Activated naive CD4-positive, alpha-beta T cell (primary cell): ENCODE results near the gene MC1R.
"Not testable (repeated sequence)": the region's sequence is repeated elsewhere in the genome, so short reads cannot be mapped to it uniquely, and the experiment has no call there.

ENCODE experiments used
- DNase-seq, 4 experiments: peaks; one replicate each; lab custom pipeline; 2025; lab: John Stamatoyannopoulos, UW

MC1R gene

GRCh38 chr16:89914642-89915285 lies 3.9 kb upstream of the MC1R start:
- DNase-seq: not testable (repeated sequence)

DNA sequence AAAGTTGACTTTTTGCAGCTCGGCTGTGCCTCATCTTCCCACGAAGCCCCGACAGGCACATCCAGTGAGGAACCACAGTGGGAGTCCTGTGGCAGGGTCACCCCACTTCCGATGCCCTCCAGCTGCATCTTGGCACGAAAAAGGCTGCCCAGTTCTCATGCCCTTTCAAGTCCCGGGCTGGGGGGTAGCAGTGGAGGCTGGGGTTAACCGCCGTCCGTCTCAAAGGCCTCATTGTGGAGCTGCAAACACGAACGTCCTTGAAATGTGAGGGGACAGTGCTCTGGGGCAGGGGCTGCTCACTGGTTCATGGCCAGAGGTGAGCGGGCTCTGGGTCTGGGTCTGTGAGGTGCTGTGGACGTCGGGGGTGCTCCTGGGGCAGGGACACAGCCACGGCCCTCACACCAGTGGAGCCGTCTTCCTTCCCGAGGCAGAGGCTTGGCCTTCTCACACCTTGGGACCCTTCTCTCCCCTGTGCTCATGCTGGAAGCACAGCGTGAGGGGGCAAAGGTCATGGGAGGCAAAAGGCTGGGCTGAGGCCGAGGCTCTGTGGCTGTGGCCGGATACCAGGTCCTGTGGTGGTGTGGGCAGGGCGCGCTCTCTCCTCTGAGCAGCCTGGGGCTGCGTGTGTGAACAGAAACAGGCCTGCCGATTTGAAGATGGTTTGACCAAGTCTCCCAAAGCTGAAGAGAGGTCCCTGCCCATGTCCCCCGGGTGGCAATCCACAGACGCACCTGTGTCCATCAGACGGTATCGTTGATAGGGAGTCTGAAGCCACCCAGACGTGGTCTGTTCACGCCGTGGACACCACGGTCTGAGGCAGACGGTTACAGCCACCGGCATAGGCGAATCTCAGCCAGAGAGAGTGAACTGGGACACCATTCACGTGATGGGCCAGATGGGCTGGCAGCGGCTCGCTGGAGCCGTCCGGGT lies 3.1 kb upstream of the MC1R start:
- no peak for DNase-seq

GRCh38 chr16:89917773-89918452 lies 749 bp upstream of the MC1R start:
- DNase-seq: peak in 3 of 4 experiments; percentile 28 to 64 (median 45)

DNA sequence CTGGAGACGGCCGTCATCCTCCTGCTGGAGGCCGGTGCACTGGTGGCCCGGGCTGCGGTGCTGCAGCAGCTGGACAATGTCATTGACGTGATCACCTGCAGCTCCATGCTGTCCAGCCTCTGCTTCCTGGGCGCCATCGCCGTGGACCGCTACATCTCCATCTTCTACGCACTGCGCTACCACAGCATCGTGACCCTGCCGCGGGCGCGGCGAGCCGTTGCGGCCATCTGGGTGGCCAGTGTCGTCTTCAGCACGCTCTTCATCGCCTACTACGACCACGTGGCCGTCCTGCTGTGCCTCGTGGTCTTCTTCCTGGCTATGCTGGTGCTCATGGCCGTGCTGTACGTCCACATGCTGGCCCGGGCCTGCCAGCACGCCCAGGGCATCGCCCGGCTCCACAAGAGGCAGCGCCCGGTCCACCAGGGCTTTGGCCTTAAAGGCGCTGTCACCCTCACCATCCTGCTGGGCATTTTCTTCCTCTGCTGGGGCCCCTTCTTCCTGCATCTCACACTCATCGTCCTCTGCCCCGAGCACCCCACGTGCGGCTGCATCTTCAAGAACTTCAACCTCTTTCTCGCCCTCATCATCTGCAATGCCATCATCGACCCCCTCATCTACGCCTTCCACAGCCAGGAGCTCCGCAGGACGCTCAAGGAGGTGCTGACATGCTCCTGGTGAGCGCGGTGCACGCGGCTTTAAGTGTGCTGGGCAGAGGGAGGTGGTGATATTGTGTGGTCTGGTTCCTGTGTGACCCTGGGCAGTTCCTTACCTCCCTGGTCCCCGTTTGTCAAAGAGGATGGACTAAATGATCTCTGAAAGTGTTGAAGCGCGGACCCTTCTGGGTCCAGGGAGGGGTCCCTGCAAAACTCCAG lies 1.1 kb downstream of the MC1R start:
- no peak for DNase-seq

DNA sequence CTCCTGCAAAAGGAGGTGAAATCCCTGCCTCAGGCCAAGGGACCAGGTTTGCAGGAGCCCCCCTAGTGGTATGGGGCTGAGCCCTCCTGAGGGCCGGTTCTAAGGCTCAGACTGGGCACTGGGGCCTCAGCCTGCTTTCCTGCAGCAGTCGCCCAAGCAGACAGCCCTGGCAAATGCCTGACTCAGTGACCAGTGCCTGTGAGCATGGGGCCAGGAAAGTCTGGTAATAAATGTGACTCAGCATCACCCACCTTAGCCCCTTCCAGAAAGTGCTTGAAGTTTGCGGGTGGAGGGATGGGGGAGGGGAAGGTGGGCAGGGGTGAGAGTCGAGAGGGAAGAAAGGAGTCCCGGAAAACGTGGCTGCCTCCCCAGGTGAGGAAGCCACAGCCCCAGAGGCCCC lies 2.1 kb downstream of the MC1R start:
- DNase-seq: no peak

DNA sequence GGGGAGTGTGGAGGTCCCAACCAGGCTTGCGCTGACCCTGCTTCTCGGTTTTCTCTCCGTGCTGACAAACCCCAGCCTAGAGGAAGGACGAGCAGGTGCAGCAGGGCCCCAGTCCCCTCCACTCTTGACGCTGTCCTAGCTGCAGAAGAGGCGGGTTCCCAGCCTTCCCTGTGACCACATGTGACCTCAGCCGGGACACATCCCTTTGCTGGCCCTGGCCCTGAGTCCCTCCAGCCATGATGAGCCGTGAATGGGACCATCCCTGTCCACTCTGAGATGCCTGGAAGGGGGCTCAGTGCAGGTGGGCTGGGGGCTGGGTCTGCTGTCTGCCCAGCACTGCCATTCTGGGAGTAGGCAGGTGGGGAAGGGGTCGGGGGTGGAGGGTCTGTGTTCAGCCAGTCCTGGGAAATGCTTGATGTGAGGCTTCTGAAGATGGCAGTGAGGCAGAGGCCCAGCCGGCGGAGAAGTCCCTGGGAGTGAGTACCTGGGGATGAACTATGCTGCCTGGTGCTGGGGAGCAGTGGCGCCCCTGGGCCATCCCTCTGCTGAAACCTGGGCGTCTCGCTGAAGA lies 2.6 kb downstream of the MC1R start:
- no peak for DNase-seq

GRCh38 chr16:89921702-89922476 lies 3.2 kb downstream of the MC1R start:
- no peak for DNase-seq

GRCh38 chr16:89922477-89922883 lies 3.8 kb downstream of the MC1R start:
- DNase-seq: peak in 1 of 4 experiments; percentile 13

GRCh38 chr16:89922884-89923639 lies 4.4 kb downstream of the MC1R start, which contains the start of gene TUBB3:
TUBB3 (plus strand) TSS chr16:89923342; CDS start chr16:89923402, 60 bp downstream.
- DNase-seq: no peak

GRCh38 chr16:89923640-89924296 lies 5.1 kb downstream of the MC1R start:
- DNase-seq: no peak

- peak in 1 of 4 experiments; percentile 17 for DNase-seq
These were observed 5.7 kb downstream of the MC1R start for GRCh38 chr16:89924297-89924924.

GRCh38 chr16:89924925-89925307 lies 6.3 kb downstream of the MC1R start:
- no peak for DNase-seq

DNA sequence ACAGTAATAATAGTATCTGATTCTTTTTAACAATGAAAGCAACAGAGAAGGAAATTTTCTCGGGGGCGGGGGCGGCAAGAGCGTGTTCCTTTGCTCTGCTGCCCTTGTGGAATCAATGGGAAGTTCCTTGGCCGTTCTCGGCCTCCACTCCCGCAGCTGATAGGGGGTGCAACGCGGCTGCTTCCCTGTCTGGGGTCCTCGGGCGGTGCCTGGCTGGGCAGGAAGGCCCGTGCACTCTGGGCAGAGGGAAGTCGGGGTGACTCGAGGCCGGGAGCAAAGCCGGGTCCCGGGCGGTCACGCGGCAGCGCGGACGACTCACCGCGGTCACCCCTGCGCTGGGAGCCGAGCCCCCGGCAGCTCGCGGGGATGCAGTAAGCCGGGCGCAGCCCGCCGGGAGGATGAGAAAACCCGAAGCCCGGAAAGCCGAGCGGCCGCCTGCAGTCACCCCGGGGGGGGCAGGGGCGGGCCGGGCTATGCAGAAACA lies 7.0 kb downstream of the MC1R start:
- no peak for DNase-seq

DNA sequence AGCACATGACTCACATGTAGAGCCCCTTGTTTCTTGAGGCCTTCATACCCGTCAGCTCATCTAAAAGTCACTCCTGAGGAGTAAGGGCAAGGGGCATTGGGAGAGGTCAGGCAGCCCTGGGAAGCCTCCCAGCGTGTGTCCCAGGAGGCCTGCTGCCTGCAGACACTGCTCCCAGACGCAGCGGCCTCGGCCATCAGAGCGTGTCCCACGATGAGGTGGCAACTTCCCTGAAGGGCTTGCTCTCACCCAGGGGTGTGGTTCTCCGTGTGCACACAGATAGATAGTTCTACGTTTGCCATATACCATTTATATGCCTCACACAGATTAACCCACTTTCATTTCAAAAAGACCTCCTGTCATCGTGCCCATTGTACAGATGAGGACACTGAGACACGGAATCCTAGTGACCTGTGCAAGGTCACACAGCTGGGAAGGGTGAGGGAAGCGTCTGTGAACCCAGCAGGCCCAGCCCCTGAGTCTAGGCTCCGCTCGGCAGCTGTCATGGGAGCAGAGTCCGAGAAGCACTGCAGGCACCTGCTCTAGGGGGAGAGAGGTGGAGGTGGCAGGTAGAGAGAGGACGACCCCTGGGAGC lies 12.7 kb downstream of the MC1R start:
- DNase-seq: no peak

DNA sequence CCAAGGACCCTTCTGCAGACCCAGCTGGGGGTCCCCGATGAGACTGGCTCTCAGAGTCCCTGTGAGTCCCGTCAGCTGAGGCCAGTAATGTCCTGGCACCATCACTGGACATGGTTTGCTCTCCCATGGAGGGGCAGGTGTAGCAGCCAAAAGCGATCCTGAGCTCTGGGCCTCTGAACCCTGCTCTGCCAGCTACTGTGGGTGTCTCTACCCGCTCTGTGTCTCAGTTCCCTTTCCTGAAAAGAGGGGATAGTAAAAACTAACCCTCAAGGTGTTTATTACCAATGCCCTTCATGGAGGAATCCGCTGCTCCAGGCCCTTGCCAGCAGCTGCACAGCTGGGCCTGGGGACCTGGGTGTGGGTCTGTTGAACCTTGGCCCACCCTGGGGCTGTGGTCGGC lies 13.3 kb downstream of the MC1R start:
- DNase-seq: no peak

- not testable (repeated sequence) for DNase-seq
These were observed 15.4 kb downstream of the MC1R start for GRCh38 chr16:89934019-89934418.

DNA sequence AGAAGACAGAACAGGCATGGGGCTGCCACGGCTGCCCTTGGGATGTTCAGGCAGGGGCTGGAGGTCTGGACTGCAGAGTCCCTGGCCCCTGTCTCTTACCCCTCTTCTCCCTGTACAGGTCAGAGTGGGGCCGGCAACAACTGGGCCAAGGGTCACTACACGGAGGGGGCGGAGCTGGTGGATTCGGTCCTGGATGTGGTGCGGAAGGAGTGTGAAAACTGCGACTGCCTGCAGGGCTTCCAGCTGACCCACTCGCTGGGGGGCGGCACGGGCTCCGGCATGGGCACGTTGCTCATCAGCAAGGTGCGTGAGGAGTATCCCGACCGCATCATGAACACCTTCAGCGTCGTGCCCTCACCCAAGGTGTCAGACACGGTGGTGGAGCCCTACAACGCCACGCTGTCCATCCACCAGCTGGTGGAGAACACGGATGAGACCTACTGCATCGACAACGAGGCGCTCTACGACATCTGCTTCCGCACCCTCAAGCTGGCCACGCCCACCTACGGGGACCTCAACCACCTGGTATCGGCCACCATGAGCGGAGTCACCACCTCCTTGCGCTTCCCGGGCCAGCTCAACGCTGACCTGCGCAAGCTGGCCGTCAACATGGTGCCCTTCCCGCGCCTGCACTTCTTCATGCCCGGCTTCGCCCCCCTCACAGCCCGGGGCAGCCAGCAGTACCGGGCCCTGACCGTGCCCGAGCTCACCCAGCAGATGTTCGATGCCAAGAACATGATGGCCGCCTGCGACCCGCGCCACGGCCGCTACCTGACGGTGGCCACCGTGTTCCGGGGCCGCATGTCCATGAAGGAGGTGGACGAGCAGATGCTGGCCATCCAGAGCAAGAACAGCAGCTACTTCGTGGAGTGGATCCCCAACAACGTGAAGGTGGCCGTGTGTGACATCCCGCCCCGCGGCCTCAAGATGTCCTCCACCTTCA lies 16.2 kb downstream of the MC1R start:
- no peak for DNase-seq
